SIG-M5 treated with dmso at 0.1 percent for 504 hours (cell line): ENCODE measurements around the gene IRF2BP2.

Experiments
- DNase-seq: peaks from one replicate; lab custom pipeline; 2025; ENCODE audit not compliant: unreplicated experiment; lab: John Stamatoyannopoulos, UW

IRF2BP2 gene

DNA sequence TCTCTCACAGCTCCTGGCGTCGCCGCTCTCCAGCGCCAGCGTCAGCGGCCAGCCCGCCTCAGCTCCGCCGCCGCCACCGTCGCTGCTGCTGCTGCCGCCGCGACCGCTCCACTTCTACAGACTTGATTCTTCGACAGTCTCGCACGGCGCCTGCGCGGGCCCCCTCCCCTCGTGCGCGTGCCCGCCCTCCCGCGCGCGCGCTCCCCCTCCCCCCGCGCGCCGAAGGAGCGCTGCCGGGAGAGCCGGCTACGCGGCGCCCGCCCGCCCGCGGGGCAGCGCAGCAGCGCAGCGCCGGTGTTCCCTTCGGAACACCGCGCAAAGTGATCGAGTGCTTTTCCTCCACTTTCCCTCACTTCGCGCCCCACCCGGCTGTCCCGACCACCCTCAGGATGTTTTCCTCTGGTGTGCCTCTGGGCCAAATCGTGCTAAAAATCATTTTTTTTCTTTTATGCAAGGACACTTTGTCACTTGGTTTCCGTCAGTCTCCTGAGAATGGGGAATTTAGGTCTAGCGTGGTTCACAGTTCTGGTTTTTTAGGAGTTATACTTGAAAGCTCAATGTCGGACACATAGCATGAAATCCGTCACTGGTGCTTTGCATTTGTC lies at the start of gene IRF2BP2:
IRF2BP2 (minus strand) TSS at position 118 of the 605 bp plus-strand sequence. CDS start 684 bp downstream, outside the sequence.
- peak; percentile 88 for DNase-seq

DNA sequence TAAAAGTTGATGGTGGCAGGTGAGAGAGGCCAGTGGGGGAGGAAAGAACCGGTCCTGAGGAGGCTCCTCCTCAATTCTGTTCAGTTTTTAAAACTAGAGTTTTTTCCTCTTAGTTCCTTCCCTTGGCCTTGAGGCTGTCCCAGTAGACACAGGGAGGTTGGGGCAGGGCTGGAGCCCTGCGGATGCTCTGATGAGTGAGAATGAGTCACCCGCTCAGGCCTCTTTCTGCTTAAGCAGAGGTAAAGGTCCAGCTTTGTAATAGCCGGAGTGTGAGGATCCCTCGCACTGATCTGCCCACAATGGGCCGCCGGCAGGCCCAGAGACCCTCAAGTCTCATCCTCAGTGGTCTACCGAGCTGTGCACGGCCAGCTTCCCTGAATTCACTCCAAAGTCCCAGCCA lies 49.6 kb upstream of the IRF2BP2 start:
- no peak for DNase-seq

DNA sequence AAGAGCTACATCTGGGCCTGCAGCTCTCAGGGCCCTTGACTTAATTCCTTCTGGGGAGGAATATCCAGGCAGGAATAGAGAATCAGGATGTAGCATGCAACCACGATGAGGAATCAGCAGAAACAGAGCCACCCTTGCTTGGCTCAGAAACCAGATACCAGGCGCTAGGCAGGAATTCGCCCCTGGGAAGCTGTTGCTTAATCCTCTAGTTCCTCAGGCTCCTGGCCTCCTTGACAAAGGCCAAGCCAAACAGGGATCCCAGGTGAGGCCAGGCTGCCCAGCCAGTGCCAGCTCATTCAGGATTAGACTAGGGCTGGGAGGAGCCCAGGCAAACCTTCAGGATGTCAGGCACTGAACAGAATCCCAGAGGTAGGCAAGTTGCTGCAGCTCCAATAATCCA lies 48.2 kb upstream of the IRF2BP2 start:
- DNase-seq, result no peak

DNA sequence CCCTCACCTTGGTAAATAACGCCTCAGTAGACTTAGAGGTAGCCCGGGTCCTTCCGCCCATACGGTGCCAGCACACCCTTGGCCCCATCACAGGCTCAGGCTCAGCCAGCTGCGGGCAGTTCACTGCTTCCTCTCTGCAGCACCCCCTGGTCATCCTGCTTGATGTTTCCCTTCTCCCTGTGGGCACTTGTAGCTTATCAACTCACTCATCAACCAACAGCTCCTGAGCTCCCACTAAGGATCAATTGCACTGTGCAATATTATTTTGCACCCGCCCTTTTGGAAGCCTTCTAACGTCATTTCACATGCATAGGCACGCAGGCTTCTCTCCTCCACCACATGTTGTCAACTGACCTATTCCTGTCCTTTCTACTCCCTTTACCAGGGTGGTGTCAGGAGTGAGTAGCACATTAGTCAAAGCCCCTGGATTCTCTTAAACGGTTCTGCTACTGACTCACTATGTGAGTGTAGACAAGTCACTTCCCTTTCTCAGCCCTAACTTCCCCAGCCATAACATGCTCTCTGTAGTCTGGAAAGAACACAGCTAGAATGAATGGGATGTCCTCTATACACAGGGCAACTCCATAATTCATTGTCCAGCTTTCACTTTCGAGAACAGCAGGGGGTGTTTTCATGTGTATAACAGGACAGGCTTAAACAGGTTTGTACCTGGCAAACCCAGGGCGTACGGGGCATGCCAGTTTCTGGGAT lies 47.1 kb upstream of the IRF2BP2 start:
- DNase-seq, result peak; percentile 98

DNA sequence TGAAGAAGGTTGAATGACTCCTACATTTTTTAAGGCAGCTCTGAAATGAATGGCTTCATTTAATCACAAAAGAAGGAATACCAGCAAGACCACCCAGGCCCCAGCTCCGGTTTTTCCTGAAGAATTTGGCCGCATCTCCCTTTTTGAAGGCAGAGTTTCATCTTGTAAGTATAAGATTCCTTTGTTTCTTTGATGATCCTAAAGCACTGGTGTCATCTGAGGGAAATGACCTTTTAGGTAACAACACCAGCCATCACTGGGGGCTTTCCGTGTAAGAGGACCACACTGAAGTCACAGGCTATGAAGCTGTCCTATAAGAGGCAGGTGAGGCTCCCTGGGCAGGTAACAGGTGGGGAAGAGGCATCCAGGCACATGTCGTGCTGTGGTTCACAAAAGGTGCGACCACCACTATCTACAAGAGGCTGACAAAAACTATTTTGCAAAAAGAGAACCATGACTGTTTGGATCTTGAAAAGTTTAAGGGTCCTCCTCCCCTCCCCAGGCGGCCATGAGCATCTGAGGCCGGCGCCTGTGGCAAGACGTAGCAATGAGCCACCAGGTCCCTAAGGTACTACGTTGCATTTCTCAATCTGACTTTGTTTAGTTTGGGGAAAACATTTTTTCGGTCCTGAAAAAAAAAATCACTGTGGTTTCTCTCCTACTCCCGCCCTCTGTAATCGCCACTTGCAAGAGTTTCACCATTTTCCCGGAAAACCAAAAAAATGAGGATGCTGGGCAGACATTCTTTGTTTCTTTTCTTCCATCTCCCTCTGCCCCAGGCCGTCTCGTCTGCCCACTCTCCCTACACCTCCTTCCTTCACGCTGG lies 46.3 kb upstream of the IRF2BP2 start:
- DNase-seq, result no peak

DNA sequence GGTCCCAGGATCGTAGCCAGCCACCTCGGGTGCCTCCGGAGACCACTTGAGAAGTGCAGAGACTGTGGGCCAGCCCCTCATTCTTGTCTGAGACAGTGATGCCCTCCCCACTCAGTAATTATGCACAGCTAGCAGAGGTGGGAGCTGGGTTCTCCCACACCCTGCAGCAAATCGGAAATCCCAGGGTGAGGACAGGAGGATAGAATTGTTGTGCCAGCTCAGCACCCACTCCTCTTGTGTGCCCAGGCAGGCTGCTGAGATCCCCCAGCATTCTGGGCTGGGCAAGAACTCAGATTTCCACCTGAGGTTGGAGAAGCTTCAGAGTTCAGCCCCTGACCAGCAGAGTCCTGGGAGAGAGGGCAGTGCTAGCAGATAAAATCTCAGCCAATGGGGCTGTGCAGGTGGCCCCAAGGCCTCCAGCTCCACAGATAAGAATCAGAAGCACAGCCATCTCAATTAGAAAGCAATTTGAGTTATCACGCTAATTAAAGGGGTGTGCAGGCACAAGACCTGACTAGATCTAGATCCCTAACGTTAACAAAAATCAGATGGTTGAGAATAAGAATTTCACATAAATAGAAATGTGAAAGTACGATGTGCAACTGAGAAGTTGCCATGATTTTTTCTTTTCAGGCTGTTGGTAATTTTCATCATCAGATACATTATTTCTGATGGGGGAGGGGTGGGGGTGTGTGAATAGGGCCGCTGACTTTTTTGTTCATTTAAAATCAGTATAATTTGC lies 45.5 kb upstream of the IRF2BP2 start:
- no peak for DNase-seq

DNA sequence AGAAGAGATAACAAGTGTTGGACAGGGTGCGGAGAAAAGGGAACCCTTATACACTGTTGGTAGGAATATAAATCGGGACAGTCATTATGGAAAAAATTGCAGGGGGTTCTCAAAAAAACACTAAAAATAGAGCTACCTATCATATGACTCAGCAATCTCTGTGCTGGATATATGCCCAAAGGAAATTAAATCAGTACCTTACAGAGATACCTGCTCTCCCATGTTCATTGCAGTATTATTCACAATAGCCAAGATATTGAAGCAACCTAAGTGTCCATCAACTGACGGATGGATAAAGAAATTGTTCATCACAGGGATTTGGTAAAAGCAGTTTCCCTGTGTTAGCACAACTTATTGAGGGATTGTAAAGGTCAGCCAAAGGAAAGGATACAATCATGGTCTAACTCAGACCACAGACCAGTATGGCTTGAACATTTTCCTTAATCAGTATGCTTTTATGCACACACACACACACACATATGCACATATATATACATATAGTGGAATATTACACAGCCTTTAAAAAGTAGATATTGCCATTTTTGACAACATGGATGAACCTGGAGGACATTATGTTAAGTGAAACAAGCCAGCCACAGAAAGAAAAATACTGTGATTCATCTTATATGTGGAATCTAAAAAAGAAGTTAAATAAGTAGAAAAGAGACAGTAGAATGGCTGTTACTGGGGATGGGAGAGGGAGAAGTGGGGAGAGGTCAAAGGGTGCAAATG lies 44.2 kb upstream of the IRF2BP2 start:
- no peak for DNase-seq

DNA sequence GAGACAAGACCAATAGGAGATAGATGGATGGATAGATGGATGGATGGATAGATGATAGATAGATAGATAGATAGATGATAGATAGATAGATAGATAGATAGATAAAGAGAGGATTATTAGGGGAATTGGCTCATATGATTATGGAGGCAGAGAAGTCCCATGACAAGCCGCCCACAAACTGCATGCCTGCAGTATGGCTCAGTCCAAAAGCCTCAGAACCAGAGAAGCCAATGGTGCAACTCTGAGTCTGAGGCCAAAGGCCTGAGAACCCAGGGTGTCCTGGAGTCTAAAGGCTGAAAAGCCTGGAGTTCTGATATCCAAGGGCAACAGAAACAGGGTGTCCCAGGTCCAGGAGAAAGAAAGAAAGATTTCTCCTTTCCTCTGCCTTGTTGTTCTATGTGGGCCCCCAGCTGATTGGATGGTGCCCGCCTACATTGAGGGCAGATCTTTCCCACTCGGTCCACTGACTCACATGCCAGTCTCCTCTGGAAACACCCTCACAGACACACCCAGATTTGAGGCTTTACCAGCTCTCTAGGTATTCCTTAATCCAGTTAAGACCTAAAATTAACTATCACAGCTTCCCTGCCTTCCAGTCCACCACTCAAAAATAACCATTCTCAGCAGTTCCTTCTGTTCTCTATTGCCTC lies 39.6 kb upstream of the IRF2BP2 start:
- DNase-seq, result no peak

DNA sequence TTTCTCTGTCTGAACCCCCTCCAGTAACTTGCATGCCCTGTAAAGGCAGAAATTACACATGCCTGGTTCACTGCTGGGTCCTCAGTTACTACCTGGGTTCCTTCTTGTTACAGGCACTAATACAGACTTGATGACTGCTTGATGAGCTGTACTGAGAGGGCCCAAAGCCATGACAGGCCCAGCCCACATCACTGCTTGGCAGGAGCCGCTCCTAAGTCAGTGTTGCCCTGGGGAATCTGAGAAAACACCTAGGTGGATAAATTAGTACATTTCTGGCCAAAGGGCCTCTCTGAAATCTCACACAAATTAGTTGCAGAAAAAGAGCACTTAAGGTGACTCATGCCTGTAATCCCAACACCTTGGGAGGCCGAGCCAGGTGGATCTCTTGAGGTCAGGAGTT lies 37.8 kb upstream of the IRF2BP2 start:
- DNase-seq, result no peak

DNA sequence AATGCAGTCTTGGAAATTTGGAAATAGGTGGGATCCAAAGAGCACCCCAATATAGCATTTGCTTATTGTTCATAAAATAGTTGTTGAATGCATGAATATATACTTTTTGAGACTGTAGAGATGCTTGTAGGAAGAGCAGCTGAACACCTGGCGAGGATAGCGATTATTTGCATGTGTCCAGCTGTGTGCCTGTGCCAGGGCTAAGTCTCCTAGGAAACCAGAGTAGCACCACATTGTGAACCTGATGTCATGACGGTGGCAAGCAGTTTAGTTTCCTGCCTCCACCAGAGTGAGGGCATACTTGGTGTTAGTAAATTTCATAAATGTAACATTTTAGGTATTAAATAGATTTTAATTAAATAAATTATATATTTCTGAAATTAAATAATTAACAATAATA lies 37.3 kb upstream of the IRF2BP2 start:
- no peak for DNase-seq

DNA sequence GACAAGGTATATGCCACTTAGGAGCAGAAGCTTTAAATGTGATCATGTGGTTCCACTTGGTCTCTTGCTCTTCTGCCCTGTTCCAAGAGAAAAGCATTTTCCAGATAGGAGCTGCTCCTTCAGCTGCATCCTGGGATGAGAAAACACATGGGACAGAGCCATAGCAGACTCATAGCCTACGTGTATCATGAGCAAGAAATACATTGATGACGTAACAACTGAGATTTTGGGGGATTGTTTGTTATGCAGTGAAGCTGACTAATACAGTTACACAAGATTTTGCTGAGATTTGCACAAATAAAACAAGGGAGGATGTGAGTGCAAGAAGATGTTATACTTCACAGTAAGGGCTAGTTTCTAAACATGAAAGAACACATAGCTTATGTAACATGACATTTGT lies 36.0 kb upstream of the IRF2BP2 start:
- DNase-seq, result no peak

DNA sequence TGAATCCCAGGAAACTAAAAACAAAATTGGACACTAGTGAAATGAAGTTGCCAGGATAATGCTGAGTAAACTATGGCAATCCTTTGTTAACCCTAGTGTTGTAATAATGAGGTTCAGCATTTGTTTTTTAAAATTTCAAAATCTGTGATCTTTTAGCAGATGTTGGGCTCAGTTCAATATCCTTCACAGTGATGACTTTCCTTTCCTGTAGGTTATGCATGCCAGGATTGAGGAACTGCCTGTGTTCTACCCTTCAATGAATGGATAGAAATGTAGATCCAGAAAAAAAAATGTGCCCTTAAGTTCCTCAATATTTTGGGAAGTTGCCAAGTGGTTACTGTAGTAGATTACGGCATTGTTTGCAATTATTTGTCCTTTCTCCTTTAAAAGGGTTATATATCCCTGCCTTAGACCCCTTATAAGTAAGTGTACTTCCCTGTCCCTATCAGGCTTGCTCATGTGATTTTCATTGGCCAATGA lies 35.5 kb upstream of the IRF2BP2 start:
- peak; percentile 82 for DNase-seq

DNA sequence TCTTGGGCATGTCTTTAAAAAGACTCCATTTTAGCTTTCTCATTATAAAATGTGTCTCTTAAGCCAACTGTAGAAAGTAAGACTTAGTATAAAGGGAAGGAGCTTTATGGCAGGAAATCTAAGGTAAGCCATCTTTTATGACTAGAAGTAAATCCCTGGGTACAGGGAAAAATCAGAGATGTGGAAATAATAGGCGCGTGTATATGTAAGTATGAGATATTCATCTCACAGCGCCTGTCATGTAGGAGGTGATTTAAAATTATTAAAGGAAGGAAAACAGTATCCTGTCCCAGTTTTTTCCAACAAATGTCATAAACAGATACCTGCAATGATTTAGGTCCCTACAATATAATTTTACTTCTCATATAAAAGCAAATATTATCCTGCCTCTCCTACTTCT lies 35.0 kb upstream of the IRF2BP2 start:
- no peak for DNase-seq

DNA sequence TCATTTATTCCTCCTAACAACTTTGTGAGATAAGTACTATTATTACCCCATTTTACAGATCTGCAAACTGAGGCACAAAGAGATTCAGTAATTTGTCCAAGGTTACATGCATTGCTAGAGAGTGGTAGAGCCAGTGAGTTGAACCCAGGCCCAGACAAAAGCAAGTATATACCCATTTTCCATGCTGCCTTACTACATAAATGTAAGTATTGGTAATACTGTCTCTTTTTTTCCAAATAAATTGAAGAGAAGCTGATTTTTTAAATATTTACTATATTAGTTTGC lies 33.8 kb upstream of the IRF2BP2 start:
- DNase-seq, result no peak

DNA sequence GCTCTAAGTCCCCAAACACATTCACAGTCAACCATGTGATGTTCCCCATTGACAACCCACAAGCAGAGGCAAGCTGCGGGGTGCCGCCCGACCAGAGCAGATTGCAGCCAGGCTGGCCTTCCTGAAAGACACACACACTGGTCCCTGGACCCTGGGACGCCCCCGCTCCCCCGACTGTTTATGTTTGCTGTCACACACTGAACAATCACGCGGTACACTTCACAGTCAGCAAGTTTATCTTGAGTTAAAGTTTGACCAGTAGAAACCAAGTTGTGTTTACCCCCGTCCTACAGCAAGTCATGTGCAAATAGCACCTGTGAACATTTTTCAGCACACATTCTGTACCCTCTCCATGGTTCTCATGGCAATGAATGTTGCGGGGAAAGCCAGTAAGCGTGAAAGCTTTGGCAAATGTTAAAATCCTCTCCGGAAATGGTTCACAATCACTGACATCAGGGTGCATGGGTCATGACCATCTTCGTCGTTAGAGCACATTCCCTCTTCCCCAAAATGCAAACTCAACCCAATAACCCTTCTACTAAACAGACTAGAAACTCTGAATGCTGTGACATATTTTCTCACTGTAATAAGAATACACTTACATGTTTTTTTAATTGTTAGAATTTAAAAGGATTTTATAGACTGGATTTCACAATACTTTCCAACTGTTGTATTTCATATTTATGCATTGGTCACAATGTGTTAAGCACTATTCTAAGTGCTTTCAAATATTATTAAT lies 33.3 kb upstream of the IRF2BP2 start:
- no peak for DNase-seq

DNA sequence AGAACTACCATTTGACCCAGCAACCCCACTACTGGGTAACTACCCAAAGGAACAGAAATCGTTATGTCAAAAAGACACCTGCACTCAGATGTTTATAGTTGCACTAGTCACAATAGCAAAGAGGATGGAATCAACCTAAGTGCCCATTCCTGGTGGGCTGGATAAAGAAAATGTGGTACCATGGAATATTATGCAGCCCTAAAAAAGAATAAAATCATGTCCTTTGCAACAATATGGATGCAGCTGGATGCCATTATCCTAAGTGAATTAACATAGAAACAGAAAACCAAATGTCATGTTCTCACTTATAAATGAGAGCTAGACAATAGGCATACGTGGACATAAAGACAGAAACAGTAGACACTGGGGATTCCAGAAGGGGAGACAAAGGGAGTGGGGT lies 32.5 kb upstream of the IRF2BP2 start:
- no peak for DNase-seq

DNA sequence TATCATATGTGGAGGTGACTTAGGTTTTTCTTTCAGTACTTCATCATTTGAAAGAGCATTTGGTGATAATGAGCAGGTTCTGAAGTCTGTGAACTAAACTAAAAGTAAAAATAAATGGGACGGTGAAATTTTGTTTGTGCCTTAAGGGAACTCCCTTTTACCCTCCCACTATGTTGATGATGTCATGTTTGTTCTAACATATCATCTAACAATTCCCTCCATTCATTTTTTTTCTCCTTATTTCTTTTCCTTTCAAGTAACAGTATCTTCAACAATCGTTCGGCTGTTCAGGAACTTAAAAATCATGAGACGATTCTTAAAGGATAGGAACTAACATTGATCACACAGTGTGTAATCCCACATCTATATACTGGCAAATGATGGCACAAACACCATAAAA lies 30.0 kb upstream of the IRF2BP2 start:
- no peak for DNase-seq

DNA sequence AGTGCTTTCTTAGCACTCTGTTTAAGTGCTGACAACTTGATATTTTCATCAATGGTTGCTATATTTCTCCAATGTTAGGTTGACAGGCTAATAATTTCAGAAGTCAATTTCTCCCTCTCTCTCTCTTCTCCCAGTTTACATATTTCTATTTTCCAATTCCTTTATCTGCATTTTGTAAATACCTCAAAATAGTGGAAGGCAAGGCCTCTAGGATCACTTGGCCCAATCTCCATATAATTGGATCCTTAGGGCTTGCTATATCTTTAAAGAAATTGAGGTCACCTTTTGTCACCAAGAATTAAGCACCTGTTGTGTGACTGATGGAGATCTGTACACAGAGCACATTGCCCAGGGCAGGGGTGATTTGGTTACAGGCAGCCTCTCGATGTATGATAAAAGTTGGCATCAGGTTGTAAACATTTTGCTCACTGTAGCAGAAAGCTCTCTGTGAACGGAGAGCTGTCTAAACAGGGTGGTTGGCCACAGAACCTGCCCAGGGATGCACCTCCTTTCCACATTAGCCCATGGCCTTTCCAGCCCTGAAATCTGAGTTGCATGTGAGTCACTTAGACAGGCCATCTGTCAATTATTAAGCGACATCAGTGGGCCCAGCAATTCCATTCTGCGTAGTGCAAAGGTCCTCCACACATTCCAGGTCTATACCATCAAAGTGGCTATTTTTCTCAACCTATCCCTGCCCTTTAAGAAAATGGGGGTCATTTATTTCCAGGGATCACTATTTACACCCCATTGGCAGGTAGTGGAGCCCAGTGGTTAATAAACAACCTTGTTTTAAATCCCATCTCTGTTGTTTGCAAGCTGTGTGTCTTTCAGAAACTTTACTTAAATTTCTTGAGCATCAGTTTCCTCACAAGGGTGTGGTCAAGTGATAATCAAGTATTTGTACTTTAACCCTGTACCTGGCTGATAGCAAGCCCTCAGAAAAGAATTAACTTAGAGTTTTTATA lies 29.1 kb upstream of the IRF2BP2 start:
- no peak for DNase-seq
